Measurements from ENCODE around the gene RHBDL3.
"Not testable (repeated sequence)": the region's sequence is repeated elsewhere in the genome, so short reads cannot be mapped to it uniquely, and the experiment has no call there.

Gene RHBDL3

GRCh38 chr17:32314636-32315035 lies 49.0 kb downstream of the RHBDL3 start:
- TF ChIP-seq, protein P1, sequence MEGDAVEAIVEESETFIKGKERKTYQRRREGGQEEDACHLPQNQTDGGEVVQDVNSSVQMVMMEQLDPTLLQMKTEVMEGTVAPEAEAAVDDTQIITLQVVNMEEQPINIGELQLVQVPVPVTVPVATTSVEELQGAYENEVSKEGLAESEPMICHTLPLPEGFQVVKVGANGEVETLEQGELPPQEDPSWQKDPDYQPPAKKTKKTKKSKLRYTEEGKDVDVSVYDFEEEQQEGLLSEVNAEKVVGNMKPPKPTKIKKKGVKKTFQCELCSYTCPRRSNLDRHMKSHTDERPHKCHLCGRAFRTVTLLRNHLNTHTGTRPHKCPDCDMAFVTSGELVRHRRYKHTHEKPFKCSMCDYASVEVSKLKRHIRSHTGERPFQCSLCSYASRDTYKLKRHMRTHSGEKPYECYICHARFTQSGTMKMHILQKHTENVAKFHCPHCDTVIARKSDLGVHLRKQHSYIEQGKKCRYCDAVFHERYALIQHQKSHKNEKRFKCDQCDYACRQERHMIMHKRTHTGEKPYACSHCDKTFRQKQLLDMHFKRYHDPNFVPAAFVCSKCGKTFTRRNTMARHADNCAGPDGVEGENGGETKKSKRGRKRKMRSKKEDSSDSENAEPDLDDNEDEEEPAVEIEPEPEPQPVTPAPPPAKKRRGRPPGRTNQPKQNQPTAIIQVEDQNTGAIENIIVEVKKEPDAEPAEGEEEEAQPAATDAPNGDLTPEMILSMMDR (IDR thresholded peaks at IDR 0.05; ENCODE audit: low read depth, low read length), result no peak
- DNase-seq, result no peak
- Histone ChIP-seq H3K27me3 (ENCODE audit: insufficient read depth, low read depth, severe bottlenecking) (no peaks in the 10 kb centered on the region), H3K4me3 (ENCODE audit: low read depth, low read length) (no peak overlapping the region), H3K9me3 (ENCODE audit: severe bottlenecking) (no peaks in the 10 kb centered on the region), H3K36me3 (peaks cover 33% of the 10 kb centered on the region), H3K27ac (peak overlapping the region; percentile 71)

GRCh38 chr17:32315171-32315570 lies 49.5 kb downstream of the RHBDL3 start:
- TF ChIP-seq, protein P1 (IDR thresholded peaks at IDR 0.05; ENCODE audit: low read depth, low read length), result no peak
- Histone ChIP-seq H3K9me3 (ENCODE audit: severe bottlenecking) (no peaks in the 10 kb centered on the region), H3K27ac (peak overlapping the region; percentile 71), H3K27me3 (ENCODE audit: insufficient read depth, low read depth, severe bottlenecking) (no peaks in the 10 kb centered on the region), H3K4me3 (ENCODE audit: low read depth, low read length) (no peak overlapping the region), H3K36me3 (peaks cover 34% of the 10 kb centered on the region)
- no peak for DNase-seq

DNA sequence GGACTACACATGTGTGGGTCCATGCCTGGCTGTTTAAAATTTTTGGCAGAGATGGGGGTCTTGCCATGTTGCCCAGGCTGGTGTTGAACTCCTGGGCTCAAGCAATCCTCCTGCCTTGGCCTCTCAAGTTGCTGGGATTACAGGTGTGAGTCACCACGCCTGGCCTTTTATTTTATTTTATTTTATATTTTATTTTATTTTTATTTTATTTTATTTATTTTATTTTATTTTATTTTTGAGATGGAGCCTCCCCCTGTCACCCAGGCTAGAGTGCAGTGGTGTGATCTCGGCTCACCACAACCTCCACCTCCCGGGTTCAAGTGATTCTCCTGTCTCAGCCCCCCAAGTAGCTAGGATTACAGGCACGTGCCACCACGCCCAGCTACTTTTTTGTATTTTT lies 51.0 kb downstream of the RHBDL3 start:
- H3K9me3 ChIP-seq (ENCODE audit: severe bottlenecking); DNase-seq; H3K27ac ChIP-seq; H3K4me3 ChIP-seq (ENCODE audit: low read depth, low read length); H3K27me3 ChIP-seq (ENCODE audit: insufficient read depth, low read depth, severe bottlenecking): not testable (repeated sequence)
- H3K36me3 ChIP-seq, result peaks cover 45% of the 10 kb centered on the region

DNA sequence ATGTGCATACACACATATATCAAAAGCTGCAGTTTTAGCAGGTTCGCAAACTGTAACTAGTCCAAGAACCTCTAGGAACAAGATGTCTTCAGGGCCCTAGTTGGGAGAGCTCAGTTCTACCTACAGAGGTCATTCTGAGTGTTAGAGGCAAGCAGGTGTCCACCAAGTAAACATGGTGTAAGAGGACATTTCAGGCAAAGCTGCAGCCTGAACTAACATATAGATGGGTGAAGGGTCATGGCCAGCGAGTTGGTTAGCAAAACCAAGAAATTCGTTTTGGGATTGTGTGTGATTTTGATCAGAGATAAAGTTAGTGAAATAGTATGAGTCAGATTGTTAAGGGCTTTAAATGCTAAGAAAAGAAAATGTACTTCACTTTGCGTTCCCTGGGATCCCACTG lies 51.7 kb downstream of the RHBDL3 start:
- Histone ChIP-seq H3K9me3 (ENCODE audit: severe bottlenecking) (no peaks in the 10 kb centered on the region), H3K27ac (no peak overlapping the region), H3K4me3 (ENCODE audit: low read depth, low read length) (no peak overlapping the region), H3K36me3 (peaks cover 51% of the 10 kb centered on the region), H3K27me3 (ENCODE audit: insufficient read depth, low read depth, severe bottlenecking) (no peaks in the 10 kb centered on the region)
- DNase-seq, result no peak
- TF ChIP-seq, protein P1 (IDR thresholded peaks at IDR 0.05; ENCODE audit: low read depth, low read length), result no peak

GRCh38 chr17:32318071-32318470 lies 52.4 kb downstream of the RHBDL3 start:
- Histone ChIP-seq H3K9me3 (ENCODE audit: severe bottlenecking) (no peaks in the 10 kb centered on the region), H3K27ac (no peak overlapping the region), H3K36me3 (peaks cover 53% of the 10 kb centered on the region), H3K4me3 (ENCODE audit: low read depth, low read length) (no peak overlapping the region), H3K27me3 (ENCODE audit: insufficient read depth, low read depth, severe bottlenecking) (no peaks in the 10 kb centered on the region)
- DNase-seq, result no peak
- TF ChIP-seq, protein P1 (IDR thresholded peaks at IDR 0.05; ENCODE audit: low read depth, low read length), result no peak

GRCh38 chr17:32319548-32319905 lies 53.9 kb downstream of the RHBDL3 start:
- TF ChIP-seq, protein P1 (IDR thresholded peaks at IDR 0.05; ENCODE audit: low read depth, low read length), result peak; percentile 95
- peak; percentile 84 for DNase-seq
- Histone ChIP-seq H3K27me3 (ENCODE audit: insufficient read depth, low read depth, severe bottlenecking) (no peaks in the 10 kb centered on the region), H3K36me3 (peaks cover 52% of the 10 kb centered on the region), H3K4me3 (ENCODE audit: low read depth, low read length) (no peak overlapping the region), H3K27ac (no peak overlapping the region), H3K9me3 (ENCODE audit: severe bottlenecking) (no peaks in the 10 kb centered on the region)

DNA sequence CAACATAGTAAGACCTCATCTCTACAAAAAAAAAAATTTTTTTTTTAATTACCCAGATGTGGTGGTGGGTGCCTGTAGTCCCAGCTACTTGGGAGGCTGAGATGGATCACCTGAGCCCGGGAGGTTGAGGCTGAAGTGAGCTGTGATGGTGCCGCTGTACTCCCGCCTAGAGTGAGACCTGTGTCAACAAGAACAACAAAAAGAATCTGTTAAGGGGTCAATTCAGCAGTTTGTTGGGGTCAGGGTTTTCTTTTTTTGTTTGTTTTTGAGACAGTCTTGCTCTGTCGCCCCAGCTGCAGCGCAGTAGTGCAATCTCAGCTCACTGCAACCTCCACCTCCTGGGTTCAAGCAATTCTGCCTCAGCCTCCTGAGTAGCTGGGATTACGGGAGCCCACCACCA lies 54.4 kb downstream of the RHBDL3 start:
- not testable (repeated sequence) for H3K27me3 ChIP-seq (ENCODE audit: insufficient read depth, low read depth, severe bottlenecking); H3K9me3 ChIP-seq (ENCODE audit: severe bottlenecking); H3K27ac ChIP-seq; DNase-seq; H3K4me3 ChIP-seq (ENCODE audit: low read depth, low read length)
- peaks cover 49% of the 10 kb centered on the region for H3K36me3 ChIP-seq
